Measurements from ENCODE around the gene OGFR. TPM values are rescaled to one million over a fixed set of nuclear protein-coding genes. Genes with fewer than 3 reads are reported as not detected.

The OGFR gene
- total RNA-seq, 1 experiment from 2014 or later: 73.6 TPM

GRCh38 chr20:62760471-62760855 lies 44.2 kb upstream of the OGFR start:
- POLR2A ChIA-PET: no interaction called here
- TSS peak; percentile 42 for BruUV-seq (replicated peaks)

GRCh38 chr20:62760856-62761758 lies 43.5 kb upstream of the OGFR start:
- no peak overlapping the region for H3K9ac ChIP-seq (ENCODE audit: low read length)

More at GRCh38 chr20:62760471-62760855, 44.2 kb upstream of the OGFR start:
- Histone ChIP-seq H3K4me1 (ENCODE audit: control insufficient read depth in 1 of 2, insufficient read depth in 2 of 2, low read length in 2 of 2) (peaks cover 0 to 36% of the 10 kb centered on the region in 2 experiments; a peak in 2 of 4 replicates), H3K27ac (ENCODE audit: low read depth, low read length) (peak overlapping the region; percentile 49; the same call in 1 of the 2 replicates), H3K9me2 (ENCODE audit: insufficient read depth) (no peaks in the 10 kb centered on the region), H3K36me3 (ENCODE audit: control insufficient read depth in 1 of 2, insufficient read depth in 2 of 2, low read length in 2 of 2) (peaks cover 20 to 44% of the 10 kb centered on the region in 2 experiments; a peak in 3 of 4 replicates), H4K20me1 (ENCODE audit: insufficient read depth) (peaks cover 13% of the 10 kb centered on the region; the same call in 1 of the 2 replicates), H3K79me2 (ENCODE audit: insufficient read depth, low read length) (peaks cover 20% of the 10 kb centered on the region), H3K9me3 (ENCODE audit: control insufficient read depth in 1 of 2, insufficient read depth in 1 of 2, low read depth in 1 of 2, low read length in 2 of 2) (no peaks in the 10 kb centered on the region), H2AFZ (ENCODE audit: low read depth, low read length, poor library complexity, severe bottlenecking) (no peak overlapping the region), H3K9ac (ENCODE audit: low read length) (no peak overlapping the region), H3K4me3 (replicated peaks in 1 of 2; ENCODE audit: low read depth in 1 of 2, low read length in 2 of 2) (no peak overlapping the region), H3K27me3 (ENCODE audit: insufficient read depth, low read length) (no peaks in the 10 kb centered on the region), H3K4me2 (ENCODE audit: low read length) (no peak overlapping the region)
- no peak; the same call in 1 of the 2 replicates for TF ChIP-seq POLR2AphosphoS5 (IDR thresholded peaks at IDR 0.05; ENCODE audit: low read depth, low read length)
- no peak for TF ChIP-seq ZFX (IDR thresholded peaks at IDR 0.05)
- TF ChIP-seq EGR1 (IDR thresholded peaks at IDR 0.05; ENCODE audit: low read depth): no peak
- no peak for TF ChIP-seq RAD21 (IDR thresholded peaks at IDR 0.05; ENCODE audit: low read depth)
- TF ChIP-seq JUND (IDR thresholded peaks at IDR 0.05): no peak
- no peak for TF ChIP-seq EZH2phosphoT487 (IDR thresholded peaks at IDR 0.05; ENCODE audit: borderline replicate concordance)
- DNase-seq (ENCODE audit: low read depth, low spot score) (no peak), ATAC-seq (no peak)
- intact Hi-C loops (cut with micrococcal nuclease): no loop called here
- ChIA-PET RAD21 (ENCODE audit: low non-redundant PET in 1 of 2, low total read pairs in 2 of 2, uncharacterized antibody in 2 of 2, unreplicated experiment in 2 of 2) (no interaction called here), CTCF (no interaction called here)

More at GRCh38 chr20:62760856-62761758, 43.5 kb upstream of the OGFR start:
- no peaks in the 10 kb centered on the region for H3K9me2 ChIP-seq (ENCODE audit: insufficient read depth)
- peaks cover 17 to 40% of the 10 kb centered on the region in 2 experiments; a peak in 3 of 4 replicates for H3K36me3 ChIP-seq (ENCODE audit: control insufficient read depth in 1 of 2, insufficient read depth in 2 of 2, low read length in 2 of 2)
- ChIA-PET CTCF (interaction anchor here (1.3 to 2.6 kb wide), 2 partner anchors 22 to 30 kb away, joined by 4 to 13 read pairs; no protein-coding TSS in a partner anchor), RAD21 (ENCODE audit: low non-redundant PET in 1 of 2, low total read pairs in 2 of 2, uncharacterized antibody in 2 of 2, unreplicated experiment in 2 of 2) (no interaction called here), POLR2A (no interaction called here)
- H3K4me3 ChIP-seq (replicated peaks in 1 of 2; ENCODE audit: low read depth in 1 of 2, low read length in 2 of 2): no peak overlapping the region
- H3K27ac ChIP-seq (ENCODE audit: low read depth, low read length): peak overlapping the region; percentile 49; the same call in 1 of the 2 replicates
- TF ChIP-seq POLR2A (IDR thresholded peaks at IDR 0.05; ENCODE audit: borderline replicate concordance, extremely low read depth, insufficient read depth, insufficient read length) (no peak), POLR2AphosphoS5 (IDR thresholded peaks at IDR 0.05; ENCODE audit: low read depth, low read length) (peak; percentile 53; the same call in 1 of the 2 replicates)
- peaks cover 0 to 39% of the 10 kb centered on the region in 2 experiments; a peak in 3 of 4 replicates for H3K4me1 ChIP-seq (ENCODE audit: control insufficient read depth in 1 of 2, insufficient read depth in 2 of 2, low read length in 2 of 2)
- H2AFZ ChIP-seq (ENCODE audit: low read depth, low read length, poor library complexity, severe bottlenecking): no peak overlapping the region
- no TSS peak for BruUV-seq (replicated peaks)
- H3K27me3 ChIP-seq (ENCODE audit: insufficient read depth, low read length): no peaks in the 10 kb centered on the region
- 0 out of 2 replicates have a peak, but pooled peaks have one; percentile 5 for ATAC-seq
- no peak for DNase-seq (ENCODE audit: low read depth, low spot score)
- intact Hi-C loops (cut with micrococcal nuclease): no loop called here
- H3K4me2 ChIP-seq (ENCODE audit: low read length): no peak overlapping the region
- H3K9me3 ChIP-seq (ENCODE audit: control insufficient read depth in 1 of 2, insufficient read depth in 1 of 2, low read depth in 1 of 2, low read length in 2 of 2): no peaks in the 10 kb centered on the region
- peaks cover 12% of the 10 kb centered on the region; the same call in 1 of the 2 replicates for H4K20me1 ChIP-seq (ENCODE audit: insufficient read depth)
- peaks cover 16% of the 10 kb centered on the region for H3K79me2 ChIP-seq (ENCODE audit: insufficient read depth, low read length)

Measured in HCT116 (cell line).